HepG2 (cell line): ENCODE measurements around the gene ALDH1A1. TPM values are rescaled to one million over a fixed set of nuclear protein-coding genes. Genes with fewer than 3 reads are reported as not detected.

Experiments used
- ATAC-seq: fragments of 200-7000 bp; cut with Tn5 transposase; 3 replicates; pipeline ENCODE4 v1.9.1; 2020; ENCODE audit warnings: mild to moderate bottlenecking, moderate library complexity
- BruUV-seq: library from RNA; stranded (reverse); fragments of 400-500 nt; replicated peaks from 2 replicates; lab custom pipeline; 2021; lab: Mats Ljungman, UMichigan
- CTCF ChIA-PET: fragments of 300-600 bp; formaldehyde crosslinking; extraction: SDS; loops from one replicate; lab custom pipeline; 2021; ENCODE audit warnings: low total read pairs, inconsistent platforms, low intra/inter-chr PET ratio; lab: Yijun Ruan, JAX
- POLR2A ChIA-PET: fragments of 350-600 bp; sonication (Branson Sonifier 250); formaldehyde crosslinking; loops from one replicate; lab custom pipeline; 2020; ENCODE audit warnings: antibody characterized with exemption, inconsistent platforms; lab: Yijun Ruan, JAX
- DNase-seq: peaks from one replicate; pipeline ENCODE4 v3.0.0-alpha.2; 2015; ENCODE audit warnings: low spot score
- FAIRE-seq: peaks from 3 replicates; lab custom pipeline; 2011; peaks lifted over from hg19 to GRCh38; lab: Jason Lieb, UNC
- H2AFZ ChIP-seq: one replicate; pipeline ENCODE4 v1.6.1; 2011; ENCODE audit warnings: low read length, inconsistent platforms
- H3K27ac ChIP-seq: fragments of 300-600 bp; 3 replicates; pipeline ENCODE4 v1.8.0; 2011; ENCODE audit warnings: mixed run types, mild to moderate bottlenecking, mixed read lengths, low read length, inconsistent platforms; ENCODE audit not compliant: insufficient read depth; ENCODE audit errors: extremely low read length
- H3K27me3 ChIP-seq, 2 experiments: fragments of 200-600 bp in 1 of 2; 2 replicates in 1 of 2; 3 replicates in 1 of 2; pipeline versions ENCODE4 v1.6.0 to v1.8.0; 2011; ENCODE audit warnings: low read length in 2 of 2, mild to moderate bottlenecking in 2 of 2, moderate library complexity in 2 of 2, inconsistent platforms in 1 of 2; ENCODE audit not compliant: insufficient read depth in 2 of 2, control insufficient read depth in 1 of 2
- H3K36me3 ChIP-seq, 2 experiments: fragments of 200-600 bp in 1 of 2; replicated peaks in 1 of 2; 2 replicates in 1 of 2; 3 replicates in 1 of 2; pipeline versions ENCODE4 v1.5.1 to v1.8.0; 2011; ENCODE audit warnings: low read length in 2 of 2, inconsistent platforms in 1 of 2; ENCODE audit not compliant: insufficient read depth in 2 of 2, control insufficient read depth in 1 of 2
- H3K4me1 ChIP-seq: 2 replicates; pipeline ENCODE4 v1.5.1; 2012; ENCODE audit warnings: low read length, inconsistent platforms; ENCODE audit not compliant: insufficient read depth
- H3K4me2 ChIP-seq: 2 replicates; pipeline ENCODE4 v1.6.0; 2011; ENCODE audit warnings: low read depth, low read length, inconsistent platforms
- H3K4me3 ChIP-seq, 3 experiments: fragments of 200-600 bp in 1 of 3; sonication (generic), shearing (Covaris generic) in 1 of 3; replicated peaks in 1 of 3; 2 replicates each; pipeline ENCODE4 v1.5.1; 2011 to 2016; ENCODE audit warnings: low read length in 3 of 3, inconsistent platforms in 2 of 3, low read depth in 2 of 3, mild to moderate bottlenecking in 2 of 3, control low read depth in 1 of 3, mixed read lengths in 1 of 3; ENCODE audit not compliant: insufficient read depth in 1 of 3
- H3K79me2 ChIP-seq: one replicate; pipeline ENCODE4 v1.6.1; 2011; ENCODE audit warnings: low read length, inconsistent platforms; ENCODE audit not compliant: insufficient read depth
- H3K9ac ChIP-seq: 2 replicates; pipeline ENCODE4 v1.6.0; 2011; ENCODE audit warnings: mild to moderate bottlenecking, low read depth, low read length, inconsistent platforms; ENCODE audit not compliant: insufficient read depth
- H3K9me3 ChIP-seq: 2 replicates; pipeline ENCODE4 v1.5.1; 2012; ENCODE audit warnings: mild to moderate bottlenecking, low read length
- H4K20me1 ChIP-seq: 2 replicates; pipeline ENCODE4 v1.6.0; 2011; ENCODE audit warnings: inconsistent platforms, mild to moderate bottlenecking, low read length, moderate library complexity; ENCODE audit not compliant: insufficient read depth
- HDAC2 ChIP-seq: sonication (generic); formaldehyde crosslinking; IDR thresholded peaks from 2 replicates; pipeline ENCODE4 v1.4.0; 2020; ENCODE audit warnings: missing genetic modification reagents
- REL ChIP-seq: sonication (generic); formaldehyde crosslinking; conservative IDR thresholded peaks from 2 replicates; pipeline ENCODE4 v1.8.0; 2022; ENCODE audit warnings: mild to moderate bottlenecking, missing genetic modification reagents, moderate library complexity
- SMAD1 ChIP-seq: sonication (generic); formaldehyde crosslinking; IDR thresholded peaks from 2 replicates; pipeline ENCODE4 v1.4.0; 2020; ENCODE audit warnings: missing genetic modification reagents, low read depth, mild to moderate bottlenecking, borderline replicate concordance
- ZFP37 ChIP-seq: sonication (generic); formaldehyde crosslinking; IDR thresholded peaks from 2 replicates; pipeline ENCODE4 v1.4.0; 2020; ENCODE audit warnings: missing genetic modification reagents, borderline replicate concordance
- ZHX2 ChIP-seq, 2 experiments: sonication (generic) in 1 of 2; formaldehyde crosslinking in 1 of 2; IDR thresholded peaks; 2 replicates each; pipeline versions ENCODE4 v1.6.1 to v1.9.0; 2014 to 2022; ENCODE audit warnings: antibody characterized with exemption in 1 of 2, borderline replicate concordance in 1 of 2, inconsistent platforms in 1 of 2, low read depth in 1 of 2, missing genetic modification reagents in 1 of 2
- ZNF235 ChIP-seq: sonication (generic); formaldehyde crosslinking; IDR thresholded peaks from 2 replicates; pipeline ENCODE4 v1.8.1; 2023; ENCODE audit warnings: mild to moderate bottlenecking, missing genetic modification reagents, borderline replicate concordance
- ZNF564 ChIP-seq: sonication (generic); formaldehyde crosslinking; IDR thresholded peaks from 2 replicates; pipeline ENCODE4 v1.8.1; 2023; ENCODE audit warnings: mild to moderate bottlenecking, missing genetic modification reagents
- ZNF678 ChIP-seq: sonication (generic); formaldehyde crosslinking; IDR thresholded peaks from 2 replicates; pipeline ENCODE4 v1.4.0; 2020; ENCODE audit warnings: mild to moderate bottlenecking, missing genetic modification reagents
- ZNF691 ChIP-seq: sonication (generic); formaldehyde crosslinking; IDR thresholded peaks from 2 replicates; pipeline ENCODE4 v1.4.0; 2020; ENCODE audit warnings: missing genetic modification reagents, low read depth, mild to moderate bottlenecking, borderline replicate concordance
- WGBS: methylation state at CpG from one replicate; pipeline ENCODE4 v1.1.6; 2017; ENCODE audit warnings: low lambda C conversion rate; 5-methylcytosine and 5-hydroxymethylcytosine counted together
- in situ Hi-C: cut with HindIII; loops from 2 replicates; pipeline ENCODE4 v1.10.0; 2017; ENCODE audit warnings: low pct_unique_long_range_greater_than_20kb; ENCODE audit not compliant: extremely low pct_ligation_motif_present
- intact Hi-C: fragments of 100-400 bp; cut with micrococcal nuclease; formaldehyde crosslinking; loops from one replicate; pipeline ENCODE4 v1.10.0; 2022; ENCODE audit not compliant: unreplicated experiment
- polyA plus RNA-seq, 8 experiments: library from polyadenylated mRNA; depleted of rRNA in 3 of 8; stranded (reverse) in 7 of 8; unstranded in 1 of 8; fragments of >200 nt; fragmentation: Illumina TruSeq in 4 of 8; extraction: Trizol in 4 of 8; gene quantifications; 2 replicates each; pipeline versions ENCODE4 v1.2.1 to v1.2.3, GENCODE V29; 2011 to 2016; ENCODE audit warnings: low read depth in 4 of 8, missing spikeins in 1 of 8, mixed read lengths in 1 of 8; ENCODE audit not compliant: insufficient read depth in 1 of 8
- total RNA-seq, 5 experiments: library from RNA; depleted of rRNA; stranded (reverse); fragments of >200 nt; fragmentation: Illumina TruSeq; extraction: Trizol; gene quantifications; 2 replicates each; pipeline ENCODE4 v1.2.3, GENCODE V29; 2016; ENCODE audit warnings: low read depth in 1 of 5

Gene ALDH1A1
- total and polyA plus RNA-seq, 2 of the 13 experiments (the other 11 are each of a cell fraction or from before 2014, with no cell fraction given): 88.2 to 439 TPM

GRCh38 chr9:72990397-72991182, 37.7 kb upstream of the ALDH1A1 start:
- FAIRE-seq (no peak), DNase-seq (no peak), ATAC-seq (no peak)
- Histone ChIP-seq H3K9me3 (no peaks in the 10 kb centered on the region), H3K36me3 (no peaks in the 10 kb centered on the region), H3K79me2 (no peaks in the 10 kb centered on the region), H2AFZ (peak overlapping the region; percentile 58), H3K4me3 (no peak overlapping the region), H3K4me2 (no peak overlapping the region), H3K27me3 (no peaks in the 10 kb centered on the region), H3K27ac (no peak overlapping the region), H3K4me1 (peaks cover 23% of the 10 kb centered on the region), H4K20me1 (no peaks in the 10 kb centered on the region), H3K9ac (no peak overlapping the region)
- intact Hi-C loops: no loop called here
- ChIA-PET CTCF (no interaction called here), POLR2A (no interaction called here)
- 100% methylated on average over 1 of the region's 1 CpG for WGBS
- no TSS peak for BruUV-seq
- in situ Hi-C loops: no loop called here
- TF ChIP-seq ZNF235: no peak
- TF ChIP-seq ZNF678 (CRISPR knock-in tag): no peak
- no peak for TF ChIP-seq REL (CRISPR knock-in tag)
- TF ChIP-seq ZNF691 (CRISPR knock-in tag): no peak
- no peak for TF ChIP-seq SMAD1 (CRISPR knock-in tag)
- TF ChIP-seq ZHX2 (IDR thresholded peaks at IDR 0.05; ENCODE audit: low read depth): no peak
- TF ChIP-seq ZHX2 (CRISPR knock-in tag; IDR thresholded peaks at IDR 0.05; ENCODE audit: borderline replicate concordance): no peak
- no peak for TF ChIP-seq ZNF564 (CRISPR knock-in tag)
- no peak for TF ChIP-seq HDAC2 (CRISPR knock-in tag)
- TF ChIP-seq ZFP37 (CRISPR knock-in tag): no peak
